Stimulated activated CD8-positive, alpha-beta memory T cell treated with anti-CD3 and anti-CD28 coated beads, Interleukin-7, amount 100 ng/mL, for 24 hours (primary cell): ENCODE measurements around the gene BCO2.

Experiments
- DNase-seq: peaks from one replicate; pipeline ENCODE4 v3.0.0-alpha.2; 2020; ENCODE audit warnings: low read depth

The BCO2 gene

GRCh38 chr11:112249871-112250610 is 74.7 kb downstream of the BCO2 start:
- DNase-seq: no peak

GRCh38 chr11:112253605-112254242 is 78.4 kb downstream of the BCO2 start:
- DNase-seq: no peak

GRCh38 chr11:112255067-112255720 is 79.9 kb downstream of the BCO2 start:
- DNase-seq: no peak

- DNase-seq: no peak
These were observed 85.2 kb downstream of the BCO2 start, which contains the start of gene PLET1 for GRCh38 chr11:112260490-112260889. PLET1 (minus strand) TSS chr11:112260860; CDS start chr11:112260589, 271 bp downstream.

GRCh38 chr11:112265659-112266409 is 90.5 kb downstream of the BCO2 start:
- DNase-seq: no peak

- DNase-seq: no peak
These were observed 91.1 kb downstream of the BCO2 start for GRCh38 chr11:112266410-112266778.

GRCh38 chr11:112267188-112267591 is 91.9 kb downstream of the BCO2 start:
- no peak for DNase-seq

- DNase-seq: no peak
These were observed 93.1 kb downstream of the BCO2 start for GRCh38 chr11:112268406-112268805.
